SK-N-DZ (cell line): ENCODE data around the gene NR2C1.
"Not testable (repeated sequence)": the region's sequence is repeated elsewhere in the genome, so short reads cannot be mapped to it uniquely, and the experiment has no call there.

ENCODE experiments used
- DNase-seq: peaks from one replicate; pipeline ENCODE4 v3.0.0-alpha.2; 2015; ENCODE audit warnings: low spot score

NR2C1 gene

GRCh38 chr12:95003213-95003920 lies 70.1 kb downstream of the NR2C1 start, which contains the start of gene NDUFA12:
NDUFA12 (minus strand) TSS chr12:95003697; CDS start chr12:95003680, 17 bp downstream.
- DNase-seq = peak; percentile 97

GRCh38 chr12:95002754-95003153 lies 70.7 kb downstream of the NR2C1 start:
- no peak for DNase-seq

- no peak for DNase-seq
Measured at GRCh38 chr12:94998326-94998725, 75.1 kb downstream of the NR2C1 start.

GRCh38 chr12:94997726-94998125 lies 75.7 kb downstream of the NR2C1 start:
- no peak for DNase-seq

- no peak for DNase-seq
Measured at GRCh38 chr12:94997061-94997460, 76.4 kb downstream of the NR2C1 start.

- no peak for DNase-seq
Measured at GRCh38 chr12:94994312-94994711, 79.1 kb downstream of the NR2C1 start.

- not testable (repeated sequence) for DNase-seq
Measured at GRCh38 chr12:94993855-94994254, 79.6 kb downstream of the NR2C1 start.

GRCh38 chr12:94990222-94990621 lies 83.2 kb downstream of the NR2C1 start:
- DNase-seq = no peak

- DNase-seq = no peak
Measured at GRCh38 chr12:94988471-94988870, 84.9 kb downstream of the NR2C1 start.

- no peak for DNase-seq
Measured at GRCh38 chr12:94987801-94988200, 85.6 kb downstream of the NR2C1 start.

GRCh38 chr12:94987076-94987669 lies 86.2 kb downstream of the NR2C1 start:
- no peak for DNase-seq

- not testable (repeated sequence) for DNase-seq
Measured at GRCh38 chr12:94985099-94985498, 88.3 kb downstream of the NR2C1 start.

GRCh38 chr12:94983321-94983720 lies 90.1 kb downstream of the NR2C1 start:
- no peak for DNase-seq

GRCh38 chr12:94982456-94982855 lies 91.0 kb downstream of the NR2C1 start:
- DNase-seq = no peak

GRCh38 chr12:94980577-94980976 lies 92.8 kb downstream of the NR2C1 start:
- no peak for DNase-seq

GRCh38 chr12:94979941-94980340 lies 93.5 kb downstream of the NR2C1 start:
- DNase-seq = no peak

- no peak for DNase-seq
Measured at GRCh38 chr12:94977766-94978468, 95.5 kb downstream of the NR2C1 start.

- no peak for DNase-seq
Measured at GRCh38 chr12:94973221-94973620, 100.2 kb downstream of the NR2C1 start.

- no peak for DNase-seq
Measured at GRCh38 chr12:94972795-94973194, 100.6 kb downstream of the NR2C1 start.

- no peak for DNase-seq
Measured at GRCh38 chr12:94971923-94972322, 101.5 kb downstream of the NR2C1 start.

GRCh38 chr12:94970560-94970959 lies 102.9 kb downstream of the NR2C1 start:
- DNase-seq = no peak
